Smooth muscle cell (in vitro differentiated cells): ENCODE data around the gene SH3BGRL2. TPM values are rescaled to one million over a fixed set of nuclear protein-coding genes. Genes with fewer than 3 reads are reported as not detected.

ENCODE experiments used
- DNase-seq: peaks from one replicate; lab custom pipeline; 2025; ENCODE audit not compliant: unreplicated experiment; lab: John Stamatoyannopoulos, UW
- H2AFZ ChIP-seq: fragments of 200-600 bp; sonication (generic); 2 replicates; pipeline ENCODE4 v1.6.0; 2016; ENCODE audit warnings: antibody characterized with exemption, low read depth, mild to moderate bottlenecking
- H3F3A ChIP-seq: fragments of 200-600 bp; sonication (generic); 2 replicates; pipeline ENCODE4 v1.6.0; 2017; ENCODE audit warnings: antibody characterized with exemption, low read depth
- H3K27ac ChIP-seq: fragments of 200-600 bp; sonication (generic); 2 replicates; pipeline ENCODE4 v1.5.1; 2016; ENCODE audit warnings: low read depth, mild to moderate bottlenecking
- H3K27me3 ChIP-seq: fragments of 200-600 bp; sonication (generic); 2 replicates; pipeline ENCODE4 v1.6.1; 2016; ENCODE audit warnings: low read depth, mild to moderate bottlenecking
- H3K36me3 ChIP-seq: fragments of 200-600 bp; sonication (generic); 2 replicates; pipeline ENCODE4 v1.5.1; 2016; ENCODE audit warnings: low read depth
- H3K4me1 ChIP-seq: fragments of 200-600 bp; sonication (generic); 2 replicates; pipeline ENCODE4 v1.5.1; 2016; ENCODE audit warnings: low read depth
- H3K4me2 ChIP-seq: fragments of 200-600 bp; sonication (generic); 2 replicates; pipeline ENCODE4 v1.6.0; 2016; ENCODE audit warnings: mild to moderate bottlenecking
- H3K4me3 ChIP-seq: fragments of 200-600 bp; sonication (generic); 2 replicates; pipeline ENCODE4 v1.5.1; 2016; ENCODE audit warnings: mild to moderate bottlenecking
- H3K79me2 ChIP-seq: fragments of 200-600 bp; sonication (generic); 2 replicates; pipeline ENCODE4 v1.6.0; 2016; ENCODE audit warnings: low read depth, mild to moderate bottlenecking
- H3K9ac ChIP-seq: fragments of 200-600 bp; sonication (generic); 2 replicates; pipeline ENCODE4 v1.6.0; 2016; ENCODE audit warnings: low read depth
- H3K9me3 ChIP-seq: fragments of 200-600 bp; sonication (generic); replicated peaks from 2 replicates; pipeline ENCODE4 v1.5.1; 2016; ENCODE audit warnings: low read depth
- H4K20me1 ChIP-seq: fragments of 200-600 bp; sonication (generic); 2 replicates; pipeline ENCODE4 v1.6.0; 2016; ENCODE audit warnings: low read depth
- WGBS: methylation state at CpG from one replicate; pipeline ENCODE4 v1.1.7; 2016; ENCODE audit warnings: low lambda C conversion rate; 5-methylcytosine and 5-hydroxymethylcytosine counted together
- polyA plus RNA-seq: library from polyadenylated mRNA; unstranded; fragments of >200 nt; fragmentation: Nextera tagmentation; extraction: Ambion mirVana; gene quantifications from 2 replicates; pipeline ENCODE4 v1.2.1, GENCODE V29; 2016
- total RNA-seq: library from RNA; depleted of rRNA; stranded (reverse); fragments of >200 nt; gene quantifications from 2 replicates; pipeline ENCODE4 v1.2.3, GENCODE V29; 2014
- TF ChIP-seq, protein P1 (sequence below): fragments of 200-600 bp; sonication (generic); IDR thresholded peaks from 2 replicates; pipeline ENCODE4 v1.5.1; 2017; ENCODE audit warnings: borderline replicate concordance, mild to moderate bottlenecking, antibody characterized with exemption; ENCODE audit not compliant: insufficient read depth, poor library complexity, severe bottlenecking

The SH3BGRL2 gene
- total and polyA plus RNA-seq, 2 experiments from 2014 or later, result 4.5 to 15.1 TPM

DNA sequence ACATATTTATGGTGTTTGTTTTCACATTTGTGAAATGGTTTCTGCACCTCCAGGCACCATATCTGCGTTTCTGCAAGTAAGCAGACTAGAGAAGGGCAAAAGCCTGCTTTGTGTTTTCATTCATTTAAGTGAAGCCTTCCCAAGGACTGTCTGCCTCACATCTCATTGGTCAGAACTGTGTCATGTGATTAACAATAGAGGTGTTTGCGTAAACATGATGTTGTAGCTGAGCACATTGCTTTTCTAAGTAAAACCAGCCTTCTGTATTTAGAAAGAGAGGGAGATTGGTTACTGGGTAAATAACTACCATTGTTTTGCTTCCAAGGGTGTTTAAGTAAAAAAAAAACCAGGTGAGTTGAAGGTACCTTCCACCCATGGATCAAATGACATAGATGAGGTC is 39.7 kb downstream of the SH3BGRL2 start:
- no peak overlapping the region for H2AFZ ChIP-seq
- no peaks in the 10 kb centered on the region for H3K27me3 ChIP-seq
- no peak overlapping the region for H3K9ac ChIP-seq
- H3K79me2 ChIP-seq, result no peaks in the 10 kb centered on the region
- H4K20me1 ChIP-seq, result no peaks in the 10 kb centered on the region
- no peaks in the 10 kb centered on the region for H3K36me3 ChIP-seq
- H3K4me2 ChIP-seq, result no peak overlapping the region
- no peak overlapping the region for H3K4me3 ChIP-seq
- H3K9me3 ChIP-seq, result no peaks in the 10 kb centered on the region
- H3F3A ChIP-seq, result no peaks in the 10 kb centered on the region
- H3K27ac ChIP-seq, result no peak overlapping the region
- TF ChIP-seq, protein P1, sequence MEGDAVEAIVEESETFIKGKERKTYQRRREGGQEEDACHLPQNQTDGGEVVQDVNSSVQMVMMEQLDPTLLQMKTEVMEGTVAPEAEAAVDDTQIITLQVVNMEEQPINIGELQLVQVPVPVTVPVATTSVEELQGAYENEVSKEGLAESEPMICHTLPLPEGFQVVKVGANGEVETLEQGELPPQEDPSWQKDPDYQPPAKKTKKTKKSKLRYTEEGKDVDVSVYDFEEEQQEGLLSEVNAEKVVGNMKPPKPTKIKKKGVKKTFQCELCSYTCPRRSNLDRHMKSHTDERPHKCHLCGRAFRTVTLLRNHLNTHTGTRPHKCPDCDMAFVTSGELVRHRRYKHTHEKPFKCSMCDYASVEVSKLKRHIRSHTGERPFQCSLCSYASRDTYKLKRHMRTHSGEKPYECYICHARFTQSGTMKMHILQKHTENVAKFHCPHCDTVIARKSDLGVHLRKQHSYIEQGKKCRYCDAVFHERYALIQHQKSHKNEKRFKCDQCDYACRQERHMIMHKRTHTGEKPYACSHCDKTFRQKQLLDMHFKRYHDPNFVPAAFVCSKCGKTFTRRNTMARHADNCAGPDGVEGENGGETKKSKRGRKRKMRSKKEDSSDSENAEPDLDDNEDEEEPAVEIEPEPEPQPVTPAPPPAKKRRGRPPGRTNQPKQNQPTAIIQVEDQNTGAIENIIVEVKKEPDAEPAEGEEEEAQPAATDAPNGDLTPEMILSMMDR, result no peak
- WGBS, result 96% methylated on average over 2 of the region's 2 CpGs
- no peak for DNase-seq
- H3K4me1 ChIP-seq, result peaks cover 9% of the 10 kb centered on the region

DNA sequence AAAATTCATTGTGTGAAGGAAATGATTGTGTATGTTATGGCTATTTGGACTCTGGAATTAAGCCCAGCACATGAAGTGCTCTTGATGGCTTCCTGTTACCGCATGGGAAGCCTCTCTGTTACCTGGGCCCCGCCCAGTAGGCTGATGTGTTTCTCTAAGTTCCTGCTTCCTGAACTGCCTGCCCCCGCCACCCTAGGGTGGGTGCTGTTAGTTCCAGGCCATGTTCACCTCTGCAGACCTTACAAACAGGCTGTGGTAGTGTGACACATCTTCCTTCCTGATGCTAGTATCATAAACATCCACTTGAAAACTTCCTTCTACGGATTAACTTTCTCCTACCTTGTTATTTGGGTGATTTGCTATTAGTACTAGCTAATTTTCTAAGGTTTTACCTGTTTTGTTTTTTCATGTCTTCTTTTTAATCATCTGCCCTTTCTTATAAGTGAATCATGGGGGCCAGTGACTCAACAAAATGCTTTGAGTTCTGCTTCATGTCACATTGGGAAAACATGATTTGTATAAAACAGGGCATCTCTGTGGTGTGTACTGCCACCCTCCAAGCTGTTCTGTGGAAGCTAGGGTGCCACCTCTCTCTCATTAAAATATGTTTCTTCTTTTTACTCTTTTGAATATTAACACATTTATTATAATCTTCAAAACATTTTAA is 40.6 kb downstream of the SH3BGRL2 start:
- Histone ChIP-seq H3K4me1 (no peaks in the 10 kb centered on the region), H3K4me2 (no peak overlapping the region), H2AFZ (no peak overlapping the region)

DNA sequence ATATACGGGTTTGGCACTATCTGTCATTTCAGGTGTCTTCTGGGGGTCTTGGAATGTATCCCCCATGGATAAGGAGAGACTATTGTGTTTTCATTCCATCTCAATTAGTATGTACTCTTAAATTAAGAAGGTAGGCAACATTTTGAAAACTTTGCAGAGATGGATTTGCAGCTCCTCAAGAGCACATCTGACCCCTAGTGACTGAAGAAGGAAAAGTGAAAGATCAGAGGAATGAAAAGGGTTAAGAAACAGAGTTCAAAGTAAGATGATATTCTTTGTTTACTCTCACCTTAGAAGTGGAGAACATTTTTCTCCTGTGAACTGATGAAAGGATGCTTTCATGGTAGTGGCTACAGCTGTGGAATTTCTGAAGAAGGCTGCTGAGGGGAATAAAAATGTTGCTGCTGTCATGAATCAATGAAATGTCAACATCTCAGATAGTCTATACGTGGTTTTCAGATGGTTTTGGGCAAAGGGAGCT is 41.5 kb downstream of the SH3BGRL2 start:
- H3F3A ChIP-seq, result no peaks in the 10 kb centered on the region
- no peaks in the 10 kb centered on the region for H4K20me1 ChIP-seq
- H3K4me2 ChIP-seq, result no peak overlapping the region
- no peaks in the 10 kb centered on the region for H3K4me1 ChIP-seq
- 22% methylated on average over 2 of the region's 2 CpGs for WGBS
- no peaks in the 10 kb centered on the region for H3K36me3 ChIP-seq
- H3K79me2 ChIP-seq, result no peaks in the 10 kb centered on the region
- no peak overlapping the region for H3K9ac ChIP-seq
- H3K9me3 ChIP-seq, result no peaks in the 10 kb centered on the region
- no peak overlapping the region for H3K4me3 ChIP-seq
- no peaks in the 10 kb centered on the region for H3K27me3 ChIP-seq
- H3K27ac ChIP-seq, result peak overlapping the region; percentile 48
- DNase-seq, result no peak
- no peak overlapping the region for H2AFZ ChIP-seq
- TF ChIP-seq, protein P1, result peak; percentile 44

More for the DNA sequence above, 40.6 kb downstream of the SH3BGRL2 start:
- DNase-seq, result no peak
- Histone ChIP-seq H3F3A (no peaks in the 10 kb centered on the region), H3K36me3 (no peaks in the 10 kb centered on the region), H3K9ac (no peak overlapping the region), H3K9me3 (no peaks in the 10 kb centered on the region), H3K4me3 (no peak overlapping the region), H4K20me1 (no peaks in the 10 kb centered on the region), H3K79me2 (no peaks in the 10 kb centered on the region), H3K27ac (peak overlapping the region; percentile 48), H3K27me3 (no peaks in the 10 kb centered on the region)
- WGBS, result 84% methylated on average over 4 of the region's 4 CpGs
- TF ChIP-seq, protein P1, result no peak

DNA sequence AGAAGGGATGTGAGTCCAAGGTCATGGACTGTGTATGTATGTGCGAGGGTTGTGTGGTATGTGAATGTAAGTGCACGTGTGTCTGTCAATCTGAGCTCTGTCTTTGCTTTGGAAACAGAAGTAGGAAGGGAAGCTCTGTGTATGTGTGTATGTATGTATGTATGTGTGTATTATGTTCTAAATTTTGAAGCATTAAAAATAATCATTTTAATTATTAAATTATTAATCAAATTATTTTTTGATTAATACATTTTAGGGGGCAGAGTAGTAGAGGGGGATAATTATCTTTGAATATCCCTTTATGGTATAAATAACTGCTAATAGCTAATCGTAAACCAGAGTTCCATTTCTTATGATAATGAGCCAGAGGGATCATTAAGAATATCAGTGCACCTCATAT is 42.8 kb downstream of the SH3BGRL2 start:
- no peaks in the 10 kb centered on the region for H4K20me1 ChIP-seq
- H2AFZ ChIP-seq, result no peak overlapping the region
- H3K4me2 ChIP-seq, result no peak overlapping the region
- WGBS, result 92% methylated on average over 3 of the region's 3 CpGs
- no peaks in the 10 kb centered on the region for H3F3A ChIP-seq
- no peaks in the 10 kb centered on the region for H3K36me3 ChIP-seq
- DNase-seq, result no peak
- H3K27ac ChIP-seq, result no peak overlapping the region
- no peaks in the 10 kb centered on the region for H3K9me3 ChIP-seq
- TF ChIP-seq, protein P1, result no peak
- H3K79me2 ChIP-seq, result no peaks in the 10 kb centered on the region
- H3K4me3 ChIP-seq, result no peak overlapping the region
- no peaks in the 10 kb centered on the region for H3K4me1 ChIP-seq
- no peak overlapping the region for H3K9ac ChIP-seq
- no peaks in the 10 kb centered on the region for H3K27me3 ChIP-seq
